ENCODE results near the gene ACTN3. TPM values are rescaled to one million over a fixed set of nuclear protein-coding genes. Genes with fewer than 3 reads are reported as not detected.

ACTN3 gene
- total and polyA plus RNA-seq, 2 of the 4 experiments (the other 2 are of a cell fraction): under 0.01 to 0.05 TPM

DNA sequence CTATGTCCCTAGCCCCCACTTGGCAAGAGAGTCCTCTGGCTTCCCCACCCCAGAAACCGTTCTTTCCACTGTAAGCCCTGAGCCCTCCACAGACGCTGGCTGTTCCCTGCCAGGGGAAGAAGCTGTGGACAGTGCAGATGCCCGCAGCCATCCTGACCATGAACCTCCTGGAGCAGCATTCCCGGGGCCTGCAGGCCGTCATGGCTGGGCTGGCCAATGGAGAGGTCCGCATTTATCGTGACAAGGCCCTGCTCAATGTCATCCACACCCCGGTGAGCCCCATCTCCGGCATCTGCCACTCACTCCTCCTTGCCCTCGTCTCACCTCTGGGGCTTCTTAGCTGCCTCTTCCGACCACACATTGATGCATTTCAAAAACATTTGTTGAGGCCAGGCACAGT is 23.1 kb upstream of the ACTN3 start:
- Histone ChIP-seq H3K14ac (replicated peaks; ENCODE audit: low read depth, low read length) (no peak overlapping the region), H3K4me3 (ENCODE audit: insufficient read depth, low read depth, low read length) (no peak overlapping the region), H2AFZ (replicated peaks; ENCODE audit: low read length, poor library complexity) (no peak overlapping the region), H2AK9ac (replicated peaks; ENCODE audit: low read depth, low read length, poor library complexity) (peak overlapping the region; percentile 28), H3K27ac (ENCODE audit: insufficient read depth, low read length) (no peak overlapping the region), H3K56ac (ENCODE audit: extremely low read depth, insufficient read depth, low read length) (no peak overlapping the region), H4K20me1 (ENCODE audit: insufficient read depth, low read length) (no peaks in the 10 kb centered on the region), H3K79me1 (ENCODE audit: low read depth in 1 of 2, low read length in 2 of 2) (no peaks in the 10 kb centered on the region), H3K4me2 (ENCODE audit: low read depth, low read length) (no peak overlapping the region), H2BK5ac (ENCODE audit: low read depth, low read length, poor library complexity, severe bottlenecking) (no peak overlapping the region), H3K9me1 (ENCODE audit: insufficient read depth, low read length) (no peaks in the 10 kb centered on the region), H3K4ac (ENCODE audit: low read depth, low read length) (no peak overlapping the region), H3K9me3 (ENCODE audit: control insufficient read depth, insufficient read depth, low read length) (no peaks in the 10 kb centered on the region), H4K5ac (ENCODE audit: low read depth, low read length) (no peak overlapping the region), H2BK120ac (ENCODE audit: low read depth, low read length) (no peak overlapping the region), H4K91ac (ENCODE audit: insufficient read depth, low read depth, low read length) (no peak overlapping the region), H3K36me3 (ENCODE audit: control insufficient read depth, insufficient read depth, low read length) (peaks cover 30% of the 10 kb centered on the region), H3K18ac (ENCODE audit: low read depth, low read length) (no peak overlapping the region), H3K9ac (ENCODE audit: low read depth, low read length) (no peak overlapping the region), H2AK5ac (ENCODE audit: low read depth, low read length) (no peak overlapping the region), H4K8ac (ENCODE audit: low read depth in 2 of 2, low read length in 2 of 2) (no peak overlapping the region), H3K27me3 (ENCODE audit: control insufficient read depth, insufficient read depth, low read length) (no peaks in the 10 kb centered on the region), H2BK20ac (ENCODE audit: low read depth, low read length) (no peak overlapping the region), H3K23ac (ENCODE audit: low read depth, low read length) (no peak overlapping the region), H3K4me1 (ENCODE audit: control insufficient read depth, insufficient read depth, low read length) (no peaks in the 10 kb centered on the region), H2BK15ac (ENCODE audit: low read depth, low read length) (no peak overlapping the region)
- ChIA-PET CTCF (no interaction called here), POLR2A (ENCODE audit: unreplicated experiment) (no interaction called here)
- dilution Hi-C loops (cut with HindIII; ENCODE audit: low sequenced_read_pairs, unreplicated experiment) (no loop called here), intact Hi-C loops (cut with micrococcal nuclease) (no loop called here), in situ Hi-C loops (cut with MboI; ENCODE audit: low sequenced_read_pairs) (no loop called here)
- DNase-seq (no peak), ATAC-seq (ENCODE audit: low read depth) (no peak)
- BruUV-seq (replicated peaks): no TSS peak
- no peak for TF ChIP-seq MAFK (IDR thresholded peaks at IDR 0.05; ENCODE audit: low read depth, low read length)
- no peak for TF ChIP-seq FOS (IDR thresholded peaks at IDR 0.05; ENCODE audit: low read depth, low read length)
- TF ChIP-seq CEBPB (IDR thresholded peaks at IDR 0.05; ENCODE audit: low read depth, low read length): no peak
- TF ChIP-seq CHD1 (IDR thresholded peaks at IDR 0.05; ENCODE audit: low read depth, low read length): no peak
- no peak for TF ChIP-seq BHLHE40 (IDR thresholded peaks at IDR 0.05; ENCODE audit: low read depth, low read length)
- TF ChIP-seq NFE2L2 (IDR thresholded peaks at IDR 0.05; ENCODE audit: low read depth, low read length): no peak
- TF ChIP-seq SMC3 (IDR thresholded peaks at IDR 0.05; ENCODE audit: low read depth, low read length): no peak
- TF ChIP-seq, protein P1, sequence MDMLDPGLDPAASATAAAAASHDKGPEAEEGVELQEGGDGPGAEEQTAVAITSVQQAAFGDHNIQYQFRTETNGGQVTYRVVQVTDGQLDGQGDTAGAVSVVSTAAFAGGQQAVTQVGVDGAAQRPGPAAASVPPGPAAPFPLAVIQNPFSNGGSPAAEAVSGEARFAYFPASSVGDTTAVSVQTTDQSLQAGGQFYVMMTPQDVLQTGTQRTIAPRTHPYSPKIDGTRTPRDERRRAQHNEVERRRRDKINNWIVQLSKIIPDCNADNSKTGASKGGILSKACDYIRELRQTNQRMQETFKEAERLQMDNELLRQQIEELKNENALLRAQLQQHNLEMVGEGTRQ (IDR thresholded peaks at IDR 0.05; ENCODE audit: low read depth, low read length): no peak
- TF ChIP-seq MAZ (IDR thresholded peaks at IDR 0.05; ENCODE audit: borderline replicate concordance, low read depth, low read length): no peak
- no peak for TF ChIP-seq RCOR1 (IDR thresholded peaks at IDR 0.05; ENCODE audit: insufficient replicate concordance, low read length)
- no peak for TF ChIP-seq RAD21 (IDR thresholded peaks at IDR 0.05; ENCODE audit: low read length)
- TF ChIP-seq, protein P2, sequence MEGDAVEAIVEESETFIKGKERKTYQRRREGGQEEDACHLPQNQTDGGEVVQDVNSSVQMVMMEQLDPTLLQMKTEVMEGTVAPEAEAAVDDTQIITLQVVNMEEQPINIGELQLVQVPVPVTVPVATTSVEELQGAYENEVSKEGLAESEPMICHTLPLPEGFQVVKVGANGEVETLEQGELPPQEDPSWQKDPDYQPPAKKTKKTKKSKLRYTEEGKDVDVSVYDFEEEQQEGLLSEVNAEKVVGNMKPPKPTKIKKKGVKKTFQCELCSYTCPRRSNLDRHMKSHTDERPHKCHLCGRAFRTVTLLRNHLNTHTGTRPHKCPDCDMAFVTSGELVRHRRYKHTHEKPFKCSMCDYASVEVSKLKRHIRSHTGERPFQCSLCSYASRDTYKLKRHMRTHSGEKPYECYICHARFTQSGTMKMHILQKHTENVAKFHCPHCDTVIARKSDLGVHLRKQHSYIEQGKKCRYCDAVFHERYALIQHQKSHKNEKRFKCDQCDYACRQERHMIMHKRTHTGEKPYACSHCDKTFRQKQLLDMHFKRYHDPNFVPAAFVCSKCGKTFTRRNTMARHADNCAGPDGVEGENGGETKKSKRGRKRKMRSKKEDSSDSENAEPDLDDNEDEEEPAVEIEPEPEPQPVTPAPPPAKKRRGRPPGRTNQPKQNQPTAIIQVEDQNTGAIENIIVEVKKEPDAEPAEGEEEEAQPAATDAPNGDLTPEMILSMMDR (conservative IDR thresholded peaks at IDR 0.05; ENCODE audit: low read depth, low read length): no peak
- no peak for TF ChIP-seq RFX5 (IDR thresholded peaks at IDR 0.05; ENCODE audit: low read depth, low read length)
- TF ChIP-seq, protein P3, sequence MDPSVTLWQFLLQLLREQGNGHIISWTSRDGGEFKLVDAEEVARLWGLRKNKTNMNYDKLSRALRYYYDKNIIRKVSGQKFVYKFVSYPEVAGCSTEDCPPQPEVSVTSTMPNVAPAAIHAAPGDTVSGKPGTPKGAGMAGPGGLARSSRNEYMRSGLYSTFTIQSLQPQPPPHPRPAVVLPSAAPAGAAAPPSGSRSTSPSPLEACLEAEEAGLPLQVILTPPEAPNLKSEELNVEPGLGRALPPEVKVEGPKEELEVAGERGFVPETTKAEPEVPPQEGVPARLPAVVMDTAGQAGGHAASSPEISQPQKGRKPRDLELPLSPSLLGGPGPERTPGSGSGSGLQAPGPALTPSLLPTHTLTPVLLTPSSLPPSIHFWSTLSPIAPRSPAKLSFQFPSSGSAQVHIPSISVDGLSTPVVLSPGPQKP (IDR thresholded peaks at IDR 0.05; ENCODE audit: borderline replicate concordance, low read depth, low read length): no peak
- no peak for TF ChIP-seq POLR2A (IDR thresholded peaks at IDR 0.05; ENCODE audit: low read depth, low read length)
- TF ChIP-seq MXI1 (IDR thresholded peaks at IDR 0.05; ENCODE audit: borderline replicate concordance, low read depth, low read length): no peak
- 100% methylated on average over 3 of the region's 11 CpGs; no CpG with 5 or more reads in 1 of the 2 experiments for WGBS, 2 experiments (ENCODE audit: extremely low coverage in 2 of 2, insufficient read length in 1 of 2)

Data from IMR-90 (cell line).